ENCODE data around the gene DMRT2.

The DMRT2 gene

GRCh38 chr9:1096155-1096964 is 46.2 kb downstream of the DMRT2 start:
- no peak for DNase-seq (ENCODE audit: low spot score)

DNA sequence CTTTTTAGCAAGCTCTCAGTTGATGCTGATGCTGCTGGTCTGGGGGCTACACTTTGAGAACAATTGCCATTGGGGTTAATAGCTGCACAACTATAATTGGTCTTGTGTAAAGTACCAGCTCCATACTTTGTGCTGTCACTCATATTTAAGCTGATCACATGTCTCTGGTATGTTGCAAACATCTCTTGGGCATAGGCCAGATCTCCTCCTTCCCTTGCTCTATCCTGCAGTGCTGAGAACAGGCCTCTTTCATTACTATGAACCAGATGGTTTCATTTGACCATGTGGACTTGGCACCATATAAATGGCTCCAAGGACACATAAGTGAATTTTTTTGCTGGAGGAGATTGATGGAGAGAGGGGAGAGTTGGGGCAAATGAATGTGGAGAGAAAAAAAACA is 48.4 kb downstream of the DMRT2 start:
- DNase-seq (ENCODE audit: low spot score), result no peak

DNA sequence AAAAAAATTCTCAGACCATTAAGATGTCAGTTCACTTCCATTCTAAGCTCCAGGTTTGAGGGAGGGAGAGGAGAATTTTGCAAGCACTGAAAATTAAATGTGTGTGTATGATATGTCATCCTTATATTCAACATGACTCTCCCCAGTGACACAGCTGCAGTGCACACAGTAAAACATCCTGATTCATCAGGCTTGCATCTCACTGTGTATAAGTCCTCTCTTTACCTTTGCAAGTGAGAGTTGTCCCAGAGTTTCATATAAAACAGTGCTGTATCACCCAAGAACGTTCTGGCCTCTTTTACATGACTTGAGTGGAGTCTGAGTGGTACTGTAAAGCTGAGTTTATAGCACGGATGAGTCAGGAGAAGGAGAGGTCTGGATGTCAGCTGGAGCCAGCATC is 50.0 kb downstream of the DMRT2 start:
- DNase-seq (ENCODE audit: low spot score), result no peak

DNA sequence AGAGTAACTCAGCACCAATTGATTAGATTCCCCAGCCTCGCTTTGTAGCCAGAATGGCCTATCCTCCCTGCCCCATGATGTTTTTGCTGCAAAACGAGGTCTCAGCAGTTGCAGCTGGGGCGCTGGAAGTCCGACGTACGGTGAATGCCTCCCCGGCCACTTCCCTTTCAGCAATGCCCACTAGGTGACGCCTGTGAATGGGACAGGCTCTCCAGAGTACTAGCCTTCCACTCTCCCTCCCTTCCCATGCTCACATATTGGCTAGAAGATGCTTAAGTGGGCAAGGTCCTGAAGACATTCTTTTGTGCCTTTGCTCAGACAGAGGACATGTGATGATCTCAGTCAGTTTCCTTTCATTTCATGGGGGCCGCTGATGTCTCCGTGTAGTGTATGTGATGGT is 50.8 kb downstream of the DMRT2 start:
- DNase-seq (ENCODE audit: low spot score), result no peak

GRCh38 chr9:1101846-1102641 is 51.9 kb downstream of the DMRT2 start:
- DNase-seq (ENCODE audit: low spot score), result no peak

- no peak for DNase-seq (ENCODE audit: low spot score)
Observed at GRCh38 chr9:1102642-1102970, 52.4 kb downstream of the DMRT2 start.
